GM13976 (cell line): ENCODE data around the gene KCP.

Experiments
- DNase-seq: peaks from one replicate; pipeline ENCODE4 v3.0.0; 2012; ENCODE audit warnings: low spot score
- in situ Hi-C: fragments of 300-500 bp; cut with MboI; formaldehyde crosslinking; loops from one replicate; pipeline ENCODE4 v1.12.0; 2022; ENCODE audit warnings: low sequenced_read_pairs, mixed read lengths, inconsistent platforms; ENCODE audit not compliant: unreplicated experiment
- TF ChIP-seq, protein P1 (sequence below): IDR thresholded peaks from 2 replicates; pipeline ENCODE4 v1.5.1; 2012; ENCODE audit warnings: borderline replicate concordance, mild to moderate bottlenecking; ENCODE audit not compliant: insufficient read depth; ENCODE audit errors: extremely low read depth, missing control alignments, control extremely low read depth

KCP gene

GRCh38 chr7:128842674-128843641, 67.6 kb downstream of the KCP start:
- no peak for DNase-seq
- TF ChIP-seq, protein P1, sequence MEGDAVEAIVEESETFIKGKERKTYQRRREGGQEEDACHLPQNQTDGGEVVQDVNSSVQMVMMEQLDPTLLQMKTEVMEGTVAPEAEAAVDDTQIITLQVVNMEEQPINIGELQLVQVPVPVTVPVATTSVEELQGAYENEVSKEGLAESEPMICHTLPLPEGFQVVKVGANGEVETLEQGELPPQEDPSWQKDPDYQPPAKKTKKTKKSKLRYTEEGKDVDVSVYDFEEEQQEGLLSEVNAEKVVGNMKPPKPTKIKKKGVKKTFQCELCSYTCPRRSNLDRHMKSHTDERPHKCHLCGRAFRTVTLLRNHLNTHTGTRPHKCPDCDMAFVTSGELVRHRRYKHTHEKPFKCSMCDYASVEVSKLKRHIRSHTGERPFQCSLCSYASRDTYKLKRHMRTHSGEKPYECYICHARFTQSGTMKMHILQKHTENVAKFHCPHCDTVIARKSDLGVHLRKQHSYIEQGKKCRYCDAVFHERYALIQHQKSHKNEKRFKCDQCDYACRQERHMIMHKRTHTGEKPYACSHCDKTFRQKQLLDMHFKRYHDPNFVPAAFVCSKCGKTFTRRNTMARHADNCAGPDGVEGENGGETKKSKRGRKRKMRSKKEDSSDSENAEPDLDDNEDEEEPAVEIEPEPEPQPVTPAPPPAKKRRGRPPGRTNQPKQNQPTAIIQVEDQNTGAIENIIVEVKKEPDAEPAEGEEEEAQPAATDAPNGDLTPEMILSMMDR: no peak
- in situ Hi-C loops: no loop called here

GRCh38 chr7:128841921-128842673, 68.4 kb downstream of the KCP start:
- TF ChIP-seq, protein P1: peak; percentile 58

DNA sequence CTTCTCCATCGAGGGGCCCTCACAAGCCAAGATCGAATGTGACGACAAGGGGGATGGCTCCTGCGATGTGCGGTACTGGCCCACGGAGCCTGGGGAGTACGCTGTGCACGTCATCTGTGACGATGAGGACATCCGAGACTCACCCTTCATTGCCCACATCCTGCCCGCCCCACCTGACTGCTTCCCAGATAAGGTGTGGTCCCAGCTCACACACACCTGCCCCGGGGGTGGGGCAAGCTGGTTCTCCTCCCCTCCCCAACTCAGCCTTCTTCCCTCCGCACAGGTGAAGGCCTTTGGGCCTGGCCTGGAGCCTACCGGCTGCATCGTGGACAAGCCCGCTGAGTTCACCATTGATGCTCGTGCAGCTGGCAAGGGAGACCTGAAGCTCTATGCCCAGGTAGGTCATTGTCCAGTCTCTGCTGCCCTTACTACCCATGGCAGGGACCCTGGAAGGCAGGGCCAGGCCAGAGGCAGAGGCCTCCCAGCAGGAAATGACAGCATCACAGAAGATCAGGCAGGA, 69.3 kb downstream of the KCP start:
- TF ChIP-seq, protein P1: no peak
- DNase-seq: no peak

More at GRCh38 chr7:128841921-128842673, 68.4 kb downstream of the KCP start:
- in situ Hi-C loops: no loop called here
- DNase-seq: peak; percentile 91

GRCh38 chr7:128840326-128841170, 70.0 kb downstream of the KCP start:
- in situ Hi-C loops: no loop called here
- TF ChIP-seq, protein P1: no peak
- DNase-seq: no peak

More for the DNA sequence above, 69.3 kb downstream of the KCP start:
- in situ Hi-C loops: no loop called here

GRCh38 chr7:128839751-128840177, 70.7 kb downstream of the KCP start:
- no peak for DNase-seq
- in situ Hi-C loops: no loop called here
- TF ChIP-seq, protein P1: no peak
